Upper lobe of right lung (tissue), 1 donor: Measurements from ENCODE around the gene OLIG2. TPM values are rescaled to one million over a fixed set of nuclear protein-coding genes. Genes with fewer than 3 reads are reported as not detected.

Experiments
- ATAC-seq: fragments of 200-7000 bp; cut with Tn5 transposase; one replicate; pipeline ENCODE4 v1.9.1; 2020; ENCODE audit warnings: mild to moderate bottlenecking, moderate library complexity
- DNase-seq: peaks from one replicate; pipeline ENCODE4 v3.0.0-alpha.2; 2020
- H3K27ac ChIP-seq: fragments of 200-600 bp; one replicate; pipeline ENCODE4 v1.8.0; 2022
- H3K27me3 ChIP-seq: fragments of 200-600 bp; one replicate; pipeline ENCODE4 v1.8.0; 2022; ENCODE audit warnings: mild to moderate bottlenecking
- H3K36me3 ChIP-seq: fragments of 200-600 bp; one replicate; pipeline ENCODE4 v1.8.0; 2022
- H3K4me1 ChIP-seq: fragments of 200-600 bp; one replicate; pipeline ENCODE4 v1.8.0; 2022
- H3K4me3 ChIP-seq: fragments of 200-600 bp; one replicate; pipeline ENCODE4 v1.8.0; 2022; ENCODE audit warnings: mild to moderate bottlenecking
- H3K9me3 ChIP-seq: fragments of 200-600 bp; one replicate; pipeline ENCODE4 v1.8.0; 2022
- CTCF ChIP-seq: fragments of 200-600 bp; IDR thresholded peaks from one replicate; pipeline ENCODE4 v1.8.0; 2022; ENCODE audit warnings: antibody characterized with exemption
- intact Hi-C: fragments of 100-400 bp; cut with DNase I; formaldehyde crosslinking; loops from one replicate; pipeline ENCODE4 v1.11.0; 2022
- total RNA-seq: library from RNA; stranded (reverse); fragmentation: NEBNext Ultra II Directional; extraction: Animal tissue kit (Norgen Biotek cat#: 25700); gene quantifications from one replicate; pipeline ENCODE4 v1.2.1, GENCODE V29; 2021
- donor health status: DM: no; HTN: yes; CAD: no; lungs with severe emphysema.

Gene OLIG2
- total RNA-seq, 1 donor from 2014 or later, result not detected

- no peak for DNase-seq
- no peak for TF ChIP-seq CTCF
- no peak overlapping the region for H3K4me3 ChIP-seq
- peaks cover 35% of the 10 kb centered on the region for H3K4me1 ChIP-seq
- H3K27ac ChIP-seq, result no peak overlapping the region
- no peak for ATAC-seq
- no peaks in the 10 kb centered on the region for H3K36me3 ChIP-seq
- intact Hi-C loops, result no loop called here
- H3K27me3 ChIP-seq, result peaks cover 99% of the 10 kb centered on the region
- no peaks in the 10 kb centered on the region for H3K9me3 ChIP-seq
These were observed 1.3 kb upstream of the OLIG2 start for GRCh38 chr21:33024201-33025103.

DNA sequence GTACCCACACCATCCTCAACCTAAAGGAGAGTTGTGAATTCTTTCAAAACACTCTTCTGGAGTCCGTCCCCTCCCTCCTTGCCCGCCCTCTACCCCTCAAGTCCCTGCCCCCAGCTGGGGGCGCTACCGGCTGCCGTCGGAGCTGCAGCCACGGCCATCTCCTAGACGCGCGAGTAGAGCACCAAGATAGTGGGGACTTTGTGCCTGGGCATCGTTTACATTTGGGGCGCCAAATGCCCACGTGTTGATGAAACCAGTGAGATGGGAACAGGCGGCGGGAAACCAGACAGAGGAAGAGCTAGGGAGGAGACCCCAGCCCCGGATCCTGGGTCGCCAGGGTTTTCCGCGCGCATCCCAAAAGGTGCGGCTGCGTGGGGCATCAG lies 638 bp upstream of the OLIG2 start:
- H3K27ac ChIP-seq, result no peak overlapping the region
- no peaks in the 10 kb centered on the region for H3K9me3 ChIP-seq
- peaks cover 99% of the 10 kb centered on the region for H3K27me3 ChIP-seq
- ATAC-seq (no peak), DNase-seq (no peak)
- intact Hi-C loops, result no loop called here
- no peak overlapping the region for H3K4me3 ChIP-seq
- no peaks in the 10 kb centered on the region for H3K36me3 ChIP-seq
- TF ChIP-seq CTCF, result no peak
- peaks cover 31% of the 10 kb centered on the region for H3K4me1 ChIP-seq

- DNase-seq (no peak), ATAC-seq (no peak)
- no peak overlapping the region for H3K4me3 ChIP-seq
- no peaks in the 10 kb centered on the region for H3K36me3 ChIP-seq
- peaks cover 30% of the 10 kb centered on the region for H3K4me1 ChIP-seq
- intact Hi-C loops, result no loop called here
- no peak for TF ChIP-seq CTCF
- H3K9me3 ChIP-seq, result no peaks in the 10 kb centered on the region
- no peak overlapping the region for H3K27ac ChIP-seq
- peaks cover 100% of the 10 kb centered on the region for H3K27me3 ChIP-seq
These were observed 716 bp downstream of the OLIG2 start for GRCh38 chr21:33026443-33026858.

GRCh38 chr21:33026878-33027400 lies 1.2 kb downstream of the OLIG2 start:
- Histone ChIP-seq H3K4me1 (peaks cover 30% of the 10 kb centered on the region), H3K27me3 (peaks cover 100% of the 10 kb centered on the region), H3K27ac (no peak overlapping the region), H3K9me3 (no peaks in the 10 kb centered on the region), H3K4me3 (no peak overlapping the region), H3K36me3 (no peaks in the 10 kb centered on the region)
- no peak for DNase-seq
- ATAC-seq, result no peak
- no peak for TF ChIP-seq CTCF
- intact Hi-C loops, result no loop called here

- H3K27ac ChIP-seq, result no peak overlapping the region
- H3K36me3 ChIP-seq, result no peaks in the 10 kb centered on the region
- intact Hi-C loops, result no loop called here
- TF ChIP-seq CTCF, result no peak
- DNase-seq, result no peak
- no peak overlapping the region for H3K4me3 ChIP-seq
- H3K27me3 ChIP-seq, result peaks cover 100% of the 10 kb centered on the region
- no peak for ATAC-seq
- H3K9me3 ChIP-seq, result no peaks in the 10 kb centered on the region
- peaks cover 27% of the 10 kb centered on the region for H3K4me1 ChIP-seq
These were observed 1.9 kb downstream of the OLIG2 start for GRCh38 chr21:33027401-33028286.
